ENCODE measurements around the gene COPS3.

COPS3 gene

GRCh38 chr17:17280613-17281549 lies at the start of gene COPS3:
COPS3 (minus strand) TSS chr17:17281246; CDS start chr17:17281186, 60 bp downstream.
- peak; percentile 99 for DNase-seq (ENCODE audit: low spot score)

DNA sequence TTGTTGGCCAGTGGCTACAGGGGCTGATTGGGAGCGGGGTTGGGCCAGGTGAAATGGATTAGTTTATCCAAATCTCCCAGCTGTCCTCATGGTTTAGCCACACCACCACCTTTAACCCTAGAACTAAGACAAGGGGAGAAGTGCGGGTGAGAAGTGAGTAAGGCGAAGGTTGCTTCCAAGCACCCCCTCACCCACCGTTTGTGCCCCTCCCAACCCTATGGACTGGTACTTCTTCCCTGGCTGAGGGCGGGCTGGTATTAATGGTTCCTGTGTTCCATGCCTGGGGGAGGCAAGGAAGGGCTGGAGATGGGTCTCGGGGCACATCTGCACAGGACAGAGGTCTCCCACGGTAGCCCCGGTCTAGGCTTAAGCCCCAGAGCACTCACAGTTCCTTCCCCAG lies 47.2 kb upstream of the COPS3 start:
- DNase-seq (ENCODE audit: low spot score) = no peak

GRCh38 chr17:17326275-17326875 lies 45.3 kb upstream of the COPS3 start:
- no peak for DNase-seq (ENCODE audit: low spot score)

DNA sequence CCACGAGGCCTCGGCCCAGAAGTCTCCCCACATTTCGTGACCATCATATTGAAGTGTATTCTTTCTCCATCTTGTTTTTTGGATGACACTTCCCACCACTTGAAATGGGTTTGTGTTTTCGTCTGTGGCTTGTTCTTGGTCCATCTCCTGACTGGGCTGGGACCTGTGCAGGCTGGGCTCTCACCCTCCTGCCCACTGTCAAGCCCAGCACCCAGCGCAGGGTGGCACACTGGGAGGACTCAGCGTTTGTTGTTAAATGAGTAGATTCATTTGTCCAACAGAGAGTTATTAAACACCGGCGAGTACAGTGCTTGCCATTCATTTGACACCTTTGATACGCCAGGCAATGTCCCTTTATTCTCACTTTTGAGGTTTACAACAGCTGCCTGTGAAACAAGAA lies 44.8 kb upstream of the COPS3 start:
- no peak for DNase-seq (ENCODE audit: low spot score)

DNA sequence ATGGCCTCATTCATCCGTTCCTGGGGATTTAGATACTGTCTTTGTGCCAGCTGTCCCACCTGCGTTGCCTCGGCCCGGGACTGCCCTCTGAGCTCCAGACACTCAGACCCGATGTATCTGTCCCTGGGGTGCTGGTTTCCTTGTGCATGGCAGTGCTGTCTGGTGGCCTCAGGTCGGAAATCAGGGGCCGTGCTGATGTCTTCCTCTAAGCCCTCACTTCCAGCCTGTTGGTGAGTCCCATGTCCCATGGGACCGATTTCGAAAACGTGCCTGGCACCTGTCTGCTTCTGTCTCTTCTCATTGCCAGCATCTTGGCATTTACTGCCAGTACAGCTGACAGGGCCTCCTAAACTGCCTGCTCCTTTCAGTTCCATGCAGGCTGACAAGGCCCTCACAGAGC lies 44.2 kb upstream of the COPS3 start:
- DNase-seq (ENCODE audit: low spot score) = no peak

- no peak for DNase-seq (ENCODE audit: low spot score)
These were observed 43.6 kb upstream of the COPS3 start for GRCh38 chr17:17324616-17325015.

- DNase-seq (ENCODE audit: low spot score) = no peak
These were observed 41.8 kb upstream of the COPS3 start for GRCh38 chr17:17322516-17323510.

DNA sequence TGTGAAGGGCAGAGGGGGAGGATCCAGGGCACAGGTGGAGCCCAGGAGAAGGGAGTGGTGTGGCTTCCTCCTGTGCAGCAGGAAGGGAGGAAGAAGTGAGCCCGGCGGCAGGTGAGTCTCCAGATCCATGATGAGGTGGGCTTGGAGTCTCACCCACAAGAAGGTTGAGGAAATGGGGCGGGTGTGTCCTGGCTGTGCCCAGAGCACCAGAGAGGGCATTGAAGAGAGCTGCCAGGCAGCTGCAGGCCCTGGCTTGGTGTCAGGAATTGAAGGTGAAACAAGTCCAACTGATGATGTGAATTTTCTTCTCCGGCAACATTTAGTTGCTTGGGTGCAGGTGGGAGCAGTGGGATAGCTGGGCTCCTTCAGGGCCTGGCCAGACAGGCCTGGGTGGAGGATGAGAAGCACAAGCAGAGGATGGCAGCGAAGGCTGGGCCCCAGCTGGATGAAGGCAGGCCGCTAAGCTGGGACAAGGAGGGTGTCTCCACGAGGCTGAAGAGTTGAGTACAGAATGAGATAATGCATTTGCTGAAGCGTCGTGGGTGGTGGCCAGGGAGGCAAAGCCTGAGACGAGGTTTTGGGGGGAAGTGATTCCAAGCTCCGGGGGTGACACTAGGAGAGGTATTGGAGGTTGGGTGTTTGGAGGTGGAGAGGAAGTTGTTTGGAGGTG lies 40.4 kb upstream of the COPS3 start:
- no peak for DNase-seq (ENCODE audit: low spot score)

- DNase-seq (ENCODE audit: low spot score) = no peak
These were observed 39.8 kb upstream of the COPS3 start for GRCh38 chr17:17320911-17321220.

- no peak for DNase-seq (ENCODE audit: low spot score)
These were observed 39.3 kb upstream of the COPS3 start for GRCh38 chr17:17320188-17320910.

- no peak for DNase-seq (ENCODE audit: low spot score)
These were observed 34.2 kb upstream of the COPS3 start for GRCh38 chr17:17315142-17315821.

- no peak for DNase-seq (ENCODE audit: low spot score)
These were observed 33.5 kb upstream of the COPS3 start for GRCh38 chr17:17314501-17315071.

- no peak for DNase-seq (ENCODE audit: low spot score)
These were observed 32.4 kb upstream of the COPS3 start for GRCh38 chr17:17313350-17313991.

DNA sequence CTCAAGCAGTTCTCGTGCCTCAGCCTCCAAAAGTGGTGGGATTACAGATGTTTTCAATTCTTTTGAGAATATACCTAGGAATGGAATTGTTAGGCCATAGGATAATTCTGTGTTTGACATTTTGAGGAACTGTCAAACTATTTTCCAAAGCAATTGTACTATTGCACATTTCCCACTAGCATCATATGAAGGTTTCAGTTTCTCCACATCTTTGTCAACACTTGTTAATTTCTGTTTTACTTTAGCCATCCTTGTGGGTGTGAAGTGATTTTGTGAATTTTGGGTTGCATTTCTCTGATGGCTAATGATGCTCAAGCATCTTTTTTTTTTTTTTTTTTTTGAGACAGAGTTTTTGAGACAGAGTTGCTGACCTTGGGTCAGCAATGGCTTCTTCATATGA lies 28.3 kb upstream of the COPS3 start:
- no peak for DNase-seq (ENCODE audit: low spot score)

DNA sequence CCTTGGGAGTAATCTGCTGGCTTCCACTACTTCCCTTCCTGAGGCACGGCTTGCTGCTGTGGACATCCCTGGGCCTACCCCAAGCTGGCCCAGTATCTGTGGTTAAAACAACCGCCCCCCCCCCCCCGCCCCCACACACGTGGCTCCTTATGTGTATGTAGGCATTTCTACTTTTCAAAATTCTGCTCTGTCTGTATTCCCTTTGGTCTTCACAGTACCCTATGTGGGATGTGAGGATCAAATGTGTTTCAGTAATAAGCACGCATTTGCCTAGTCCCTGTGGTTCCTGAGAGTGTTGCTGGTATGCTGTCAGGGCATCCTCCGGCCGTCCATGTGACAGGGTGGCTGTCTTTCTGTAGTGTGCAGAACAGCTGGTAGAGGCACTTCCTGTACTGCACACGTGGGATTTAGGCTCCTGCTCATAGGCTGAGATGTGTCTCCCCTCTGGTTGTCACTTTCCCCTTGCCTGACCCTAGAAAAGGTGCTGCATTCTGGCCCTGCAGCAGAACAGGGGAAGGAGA lies 24.3 kb upstream of the COPS3 start:
- DNase-seq (ENCODE audit: low spot score) = peak; percentile 60

- DNase-seq (ENCODE audit: low spot score) = no peak
These were observed 23.5 kb upstream of the COPS3 start for GRCh38 chr17:17304521-17304985.

- no peak for DNase-seq (ENCODE audit: low spot score)
These were observed 22.9 kb upstream of the COPS3 start for GRCh38 chr17:17303847-17304490.

GRCh38 chr17:17303010-17303846 lies 22.2 kb upstream of the COPS3 start, which contains the start of gene NT5M:
NT5M (plus strand) TSS chr17:17303373; CDS start chr17:17303551, 178 bp downstream.
- DNase-seq (ENCODE audit: low spot score) = peak; percentile 85
